Measurements from ENCODE around the gene ATG10.
"Not testable (repeated sequence)": the region's sequence is repeated elsewhere in the genome, so short reads cannot be mapped to it uniquely, and the experiment has no call there.

ATG10 gene

DNA sequence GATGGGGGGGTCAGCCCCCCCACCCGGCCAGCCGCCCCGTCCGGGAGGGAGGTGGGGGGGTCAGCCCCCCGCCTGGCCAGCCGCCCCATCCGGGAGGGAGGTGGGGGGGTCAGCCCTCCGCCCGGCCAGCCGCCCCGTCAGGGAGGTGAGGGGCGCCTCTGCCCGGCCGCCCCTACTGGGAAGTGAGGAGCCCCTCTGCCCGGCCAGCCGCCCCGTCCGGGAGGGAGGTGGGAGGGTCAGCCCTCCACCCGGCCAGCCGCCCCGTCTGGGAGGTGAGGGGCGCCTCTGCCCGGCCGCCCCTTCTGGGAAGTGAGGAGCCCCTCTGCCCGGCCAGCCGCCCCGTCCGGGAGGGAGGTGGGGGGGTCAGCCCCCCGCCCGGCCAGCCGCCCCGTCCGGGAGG, 168.0 kb downstream of the ATG10 start:
- not testable (repeated sequence) for DNase-seq

DNA sequence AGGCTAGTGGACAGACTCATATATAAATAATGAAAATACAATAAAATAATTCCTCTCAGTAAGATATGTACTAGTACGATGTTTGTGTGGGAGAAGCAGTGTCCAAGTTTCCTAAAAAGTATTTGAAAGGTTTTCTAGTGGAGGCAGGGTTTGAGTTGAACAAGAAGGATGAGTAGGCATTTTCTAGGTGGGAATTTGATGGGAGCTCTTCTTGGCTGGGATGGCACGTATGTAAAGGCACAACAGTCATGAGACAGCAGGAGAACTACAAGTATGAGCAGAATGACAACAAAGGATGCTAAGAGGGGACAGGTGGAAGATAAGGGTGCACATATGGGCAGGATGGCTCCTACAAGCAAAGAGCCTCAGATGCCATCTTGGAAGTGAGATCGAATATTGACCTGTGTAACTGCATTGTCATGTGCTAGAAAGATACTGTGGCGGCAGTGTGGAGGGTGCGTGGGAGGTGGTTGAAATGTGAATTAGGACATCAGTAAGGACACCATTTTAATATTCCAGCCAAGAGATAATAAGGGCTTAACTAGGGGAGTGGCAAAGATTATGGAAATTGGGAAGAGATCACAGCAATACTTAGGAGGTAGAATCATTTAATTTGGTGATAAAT, 170.5 kb downstream of the ATG10 start:
- DNase-seq = no peak

DNA sequence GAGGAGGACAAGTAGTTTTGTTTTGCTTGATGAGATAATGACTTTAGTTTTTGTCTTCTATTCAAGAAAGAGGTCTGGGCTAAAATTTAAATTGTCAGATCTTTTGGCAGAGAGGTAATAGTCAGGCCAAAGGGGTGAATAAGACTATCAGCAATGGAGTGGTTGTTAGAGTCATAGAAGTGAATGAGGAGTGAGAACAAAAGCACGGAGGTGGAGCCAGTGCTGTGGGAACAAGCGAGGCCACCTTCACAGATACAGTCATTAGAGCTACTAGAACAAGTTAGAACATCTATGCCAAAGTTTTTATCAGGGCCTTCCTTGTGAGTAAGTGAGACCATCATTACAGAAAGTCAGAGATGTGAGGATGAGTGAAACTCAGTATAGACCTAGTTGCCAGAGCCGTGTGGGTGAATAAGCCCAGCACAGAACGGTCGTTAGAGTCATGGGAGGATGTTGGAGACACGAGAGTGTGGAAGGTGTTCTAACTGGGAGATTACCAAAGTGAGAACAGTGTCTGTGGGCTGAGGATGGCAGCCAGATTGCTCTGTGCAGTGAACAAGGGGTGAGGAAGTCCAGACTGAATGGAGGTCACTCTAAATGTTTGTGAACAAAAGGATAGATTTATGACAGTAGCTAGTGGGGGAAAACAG, 171.2 kb downstream of the ATG10 start:
- DNase-seq = no peak

DNA sequence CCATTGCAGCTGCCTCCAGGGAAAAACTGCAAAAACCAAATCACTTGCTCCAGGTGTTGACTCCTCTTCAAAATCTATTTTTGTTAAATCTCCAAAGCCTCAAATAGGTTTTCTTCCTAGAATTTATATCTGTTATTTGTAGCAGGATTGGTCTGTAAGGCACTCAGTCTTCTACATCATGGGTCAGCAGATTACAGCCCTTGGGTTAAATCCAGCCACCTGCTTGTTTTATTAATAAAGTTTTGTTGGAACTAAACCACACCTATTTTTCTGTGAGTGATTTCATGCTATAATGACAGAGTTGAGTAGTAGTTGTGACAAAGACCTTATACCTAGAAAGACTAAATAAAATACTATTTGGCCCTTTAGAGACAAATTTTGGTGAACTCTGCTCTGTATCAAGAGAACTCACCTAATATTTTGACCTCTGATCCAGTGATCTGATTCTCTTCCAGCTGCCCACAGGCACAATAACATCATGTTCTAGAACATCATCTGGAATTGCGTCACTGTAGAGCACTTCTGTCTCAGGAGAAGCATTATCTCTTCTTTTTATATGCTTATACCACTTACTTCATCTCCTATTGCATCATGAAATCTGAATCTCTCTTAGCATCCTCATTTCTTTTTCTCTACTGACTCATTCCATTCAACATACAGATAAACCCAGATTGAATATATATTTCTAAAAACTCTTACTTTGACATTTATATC, 176.2 kb downstream of the ATG10 start:
- no peak for DNase-seq

DNA sequence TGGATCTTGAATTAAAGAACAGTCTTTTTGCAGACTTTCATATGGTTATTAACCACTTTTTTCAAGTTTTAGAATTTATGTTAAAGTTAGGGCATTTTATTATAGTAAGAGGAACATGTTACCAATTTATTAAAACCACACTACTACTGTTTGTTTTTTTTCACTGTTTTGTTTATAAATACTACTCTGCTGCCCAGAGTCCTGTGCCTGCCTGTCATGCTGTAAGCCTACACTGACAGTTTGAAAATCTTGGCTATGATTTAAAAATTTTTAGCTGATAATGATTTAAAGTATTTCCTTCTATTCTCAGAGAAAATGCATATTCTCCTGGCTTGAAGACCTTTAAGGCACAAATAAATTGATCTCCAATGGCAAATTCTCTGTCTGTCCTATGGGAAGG, 177.6 kb downstream of the ATG10 start:
- DNase-seq = no peak

DNA sequence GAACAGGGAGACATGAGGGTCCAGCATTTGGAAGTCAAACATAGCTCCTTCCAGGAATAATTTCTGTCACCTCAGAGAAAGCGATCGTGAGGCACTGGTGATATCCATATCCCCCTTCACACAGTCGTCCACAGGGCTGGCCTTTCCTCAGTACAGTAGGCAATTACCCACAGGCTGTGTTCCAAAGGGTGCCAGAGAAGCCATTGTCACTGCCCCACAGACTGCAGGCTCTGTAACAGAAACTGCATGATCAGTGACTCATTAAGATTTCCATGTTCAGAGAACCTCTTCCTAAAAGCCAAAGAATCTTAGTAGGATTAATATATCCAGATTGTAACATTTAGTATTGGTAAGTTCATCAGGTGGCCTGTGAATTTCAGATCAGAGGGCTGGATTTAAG, 178.7 kb downstream of the ATG10 start:
- DNase-seq = no peak

DNA sequence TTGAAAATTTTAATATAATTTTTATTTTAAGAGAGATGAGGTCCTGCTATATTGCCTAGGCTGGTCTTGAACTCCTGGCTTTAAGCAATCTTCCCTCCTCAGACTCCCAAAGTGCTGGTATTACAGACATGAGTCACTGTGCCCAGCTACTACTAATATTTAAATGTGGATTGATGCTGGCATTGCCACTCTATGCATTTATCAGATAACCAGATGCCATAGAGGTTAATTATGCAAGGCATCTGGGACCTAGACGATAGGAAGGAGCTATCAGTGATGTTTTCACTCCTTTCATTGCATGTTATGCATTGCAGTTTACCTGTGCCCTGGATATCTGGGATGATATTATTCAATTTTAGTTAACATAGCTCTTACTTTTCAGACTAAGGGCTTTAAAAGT, 179.4 kb downstream of the ATG10 start:
- no peak for DNase-seq

DNA sequence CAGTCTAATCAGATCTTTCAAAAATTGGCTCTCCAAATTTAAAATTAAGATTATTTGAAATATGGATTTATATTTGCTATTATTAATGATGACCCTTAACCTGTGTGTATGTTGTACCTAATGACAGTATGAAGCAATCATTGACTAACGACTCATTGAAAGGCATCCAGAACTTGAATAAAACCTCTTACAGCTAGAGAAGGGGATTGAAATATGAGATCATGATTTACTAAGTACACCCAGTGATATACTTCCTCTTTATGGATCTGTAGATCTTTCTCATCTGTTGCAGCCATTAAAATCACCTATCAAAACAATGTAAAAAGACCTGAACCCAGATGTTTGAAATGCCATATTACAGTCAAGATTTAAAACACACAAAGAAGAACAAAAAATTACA, 179.8 kb downstream of the ATG10 start:
- DNase-seq = no peak

DNA sequence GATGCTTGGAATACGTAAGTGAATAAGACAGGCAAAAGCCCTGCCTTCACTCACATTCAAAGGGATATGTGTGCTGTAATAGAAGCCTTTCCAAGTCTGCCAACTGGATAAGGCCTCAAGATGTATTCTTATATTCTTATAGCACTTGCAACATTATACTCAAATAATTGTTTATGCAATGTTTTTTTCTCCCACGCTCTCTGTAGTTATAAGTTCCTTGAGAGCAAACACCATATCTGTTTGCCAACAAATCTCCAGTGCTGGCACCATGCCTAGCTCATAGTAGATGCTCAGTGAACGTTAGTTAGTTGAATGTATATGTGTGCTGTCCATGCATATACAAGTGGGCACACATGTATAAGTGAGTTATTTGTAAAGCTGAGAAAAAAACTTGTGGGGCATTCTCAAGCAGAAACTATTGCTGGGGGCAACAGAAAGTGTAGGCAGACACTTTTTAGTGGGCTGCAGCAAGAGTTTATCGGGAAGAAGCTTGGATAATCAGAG, 181.2 kb downstream of the ATG10 start:
- no peak for DNase-seq

DNA sequence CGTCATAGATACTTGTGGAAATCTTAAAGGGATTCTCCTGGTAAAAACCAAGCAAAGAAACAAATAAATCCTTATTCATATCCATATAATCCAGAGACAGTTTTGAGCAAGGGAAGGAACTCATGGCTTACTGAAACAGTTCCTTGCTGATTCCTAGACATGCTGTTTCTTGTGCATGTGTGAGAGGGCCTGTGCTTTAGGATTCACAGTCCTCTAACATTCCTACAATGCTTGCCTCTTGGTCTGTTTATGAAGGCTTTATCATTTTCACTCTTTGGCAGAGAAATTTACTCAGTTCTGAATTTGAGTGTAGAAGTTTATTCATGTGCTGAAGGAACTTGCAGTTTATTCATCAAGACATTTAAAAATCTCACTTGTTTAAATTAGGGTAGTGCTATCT, 183.0 kb downstream of the ATG10 start:
- no peak for DNase-seq

DNA sequence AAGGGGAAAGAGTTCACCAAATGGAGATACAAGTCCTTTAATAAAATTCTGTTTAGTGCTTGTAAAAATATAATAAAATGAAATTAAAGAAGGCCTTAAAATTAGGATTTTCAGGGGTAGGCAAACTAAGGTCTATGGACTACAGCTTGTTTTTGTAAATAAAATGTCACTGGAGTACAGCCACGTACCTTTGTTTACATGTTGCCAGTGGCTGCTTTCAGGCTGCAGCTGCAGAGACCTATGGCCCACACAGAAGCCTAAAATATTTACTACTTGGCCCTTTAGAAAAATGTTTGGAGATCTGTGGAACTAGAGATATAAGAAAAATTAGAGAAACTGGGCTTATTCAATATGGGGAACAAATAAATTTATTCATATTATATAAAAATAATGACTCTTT, 183.5 kb downstream of the ATG10 start:
- DNase-seq = no peak

DNA sequence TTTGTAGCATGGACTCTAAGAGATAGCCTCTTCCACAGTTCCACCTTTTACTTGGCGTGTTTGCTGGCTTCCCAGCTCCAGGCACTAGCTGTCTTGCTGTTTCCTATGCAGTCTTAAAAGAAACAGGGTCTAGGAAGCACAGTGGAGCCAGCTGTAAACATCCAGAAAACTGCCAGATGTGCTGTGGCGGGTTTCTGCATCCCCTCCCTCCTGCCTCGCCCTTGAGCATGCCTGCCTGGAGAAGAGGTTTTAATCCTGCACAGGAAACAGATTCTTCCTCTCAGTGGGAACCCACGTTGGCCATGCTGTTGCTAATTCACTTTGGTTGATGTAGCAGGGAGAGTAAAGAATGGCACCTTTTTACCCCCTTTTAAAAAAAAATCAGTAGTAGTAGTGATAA, 185.1 kb downstream of the ATG10 start:
- DNase-seq = no peak

DNA sequence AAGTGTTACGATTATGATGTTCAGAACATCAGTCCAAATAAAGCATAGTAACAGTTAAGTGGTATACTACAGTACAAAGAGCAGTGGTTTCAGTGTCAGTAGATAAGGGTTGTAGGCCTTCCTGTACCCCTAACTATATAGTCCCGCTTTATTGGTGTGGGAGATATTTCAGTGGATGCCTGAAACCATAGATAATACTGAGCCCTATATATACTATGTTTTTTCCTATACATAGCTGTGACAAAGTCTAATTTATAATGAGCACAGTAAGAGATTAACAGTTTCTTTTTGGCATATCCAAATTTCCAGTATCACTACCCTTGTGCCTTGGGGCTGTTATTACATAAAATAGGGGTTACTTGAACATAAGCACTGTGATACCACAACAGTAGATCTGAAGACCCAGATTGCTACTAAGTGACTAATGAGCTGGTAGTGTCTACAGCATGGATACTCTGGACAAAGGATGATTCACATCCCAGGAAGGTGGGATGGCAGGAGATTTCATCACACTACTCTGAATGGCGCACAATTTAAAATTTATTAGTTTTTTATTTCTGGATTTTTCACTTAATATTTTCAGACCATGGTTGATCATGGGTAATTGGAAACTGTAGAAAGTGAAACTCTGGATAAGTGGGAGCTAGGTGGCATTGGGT, 187.1 kb downstream of the ATG10 start:
- no peak for DNase-seq

DNA sequence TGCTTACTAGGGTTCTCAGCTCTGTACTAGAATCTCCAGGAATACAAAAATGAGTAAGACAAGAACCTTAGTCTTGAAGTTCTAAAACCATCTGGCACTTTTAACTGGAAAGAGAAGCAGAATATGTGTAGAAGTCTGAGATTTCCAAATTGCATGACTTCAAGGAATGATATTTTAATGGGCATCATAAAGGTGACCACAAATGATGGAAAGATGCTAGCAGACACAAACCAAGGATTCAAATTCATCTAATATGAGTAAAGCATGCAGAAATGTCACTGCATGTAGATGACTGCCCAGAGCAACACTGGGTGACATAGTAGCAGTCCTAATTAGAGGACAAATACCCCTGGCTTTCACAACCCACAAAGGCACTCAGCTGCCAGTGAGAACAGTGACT, 189.1 kb downstream of the ATG10 start:
- no peak for DNase-seq

DNA sequence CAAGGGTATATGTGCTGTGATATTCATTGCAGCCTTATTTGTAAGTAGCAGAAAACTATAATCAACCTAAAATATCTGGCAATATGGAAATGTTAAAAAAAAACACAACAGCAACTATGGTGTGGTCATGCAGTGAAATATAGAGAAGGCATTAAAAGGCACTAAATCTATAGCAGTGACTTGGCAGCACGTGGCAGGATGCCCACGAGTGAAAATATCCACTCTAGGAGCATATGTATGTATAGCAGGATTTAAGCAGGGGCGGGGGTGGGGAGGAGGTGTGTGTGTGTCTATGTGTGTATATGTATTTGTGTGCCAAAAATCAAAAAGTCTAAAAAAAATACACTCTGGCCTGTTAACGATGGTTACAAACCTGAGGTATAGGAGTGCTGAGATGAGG, 190.8 kb downstream of the ATG10 start:
- DNase-seq = no peak

DNA sequence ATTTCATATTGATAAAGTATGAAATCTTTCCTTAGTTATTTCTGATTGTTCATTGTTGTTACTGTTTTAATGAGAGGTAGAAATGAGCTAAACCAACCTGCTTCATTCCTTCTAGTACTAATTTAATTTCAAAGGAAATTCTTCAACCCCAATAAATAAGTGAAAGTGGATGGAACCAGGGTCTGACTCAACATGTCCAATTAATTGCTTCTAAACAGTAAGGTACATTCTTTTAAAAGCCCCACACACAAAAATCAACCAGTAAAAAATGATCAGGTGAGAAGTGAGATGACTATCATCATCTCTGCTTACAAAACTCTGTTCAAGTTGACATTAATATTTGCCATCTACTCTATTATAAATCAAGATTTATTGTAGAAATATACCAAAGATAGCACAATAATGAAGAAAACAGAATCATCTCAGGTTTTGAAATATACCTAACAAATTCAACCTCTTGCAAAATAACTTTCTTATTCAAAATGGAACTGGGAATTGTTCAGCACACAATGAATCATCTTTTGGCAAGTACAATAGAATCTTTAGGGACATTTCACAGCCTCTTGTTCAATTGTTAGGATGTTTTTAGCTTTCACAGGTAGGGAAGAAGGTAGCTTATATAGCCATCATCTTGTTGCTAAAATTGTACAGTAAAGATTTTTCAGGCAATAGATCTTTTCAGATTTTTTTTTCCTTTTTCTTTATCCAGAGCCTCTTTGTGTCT, 191.8 kb downstream of the ATG10 start:
- no peak for DNase-seq

DNA sequence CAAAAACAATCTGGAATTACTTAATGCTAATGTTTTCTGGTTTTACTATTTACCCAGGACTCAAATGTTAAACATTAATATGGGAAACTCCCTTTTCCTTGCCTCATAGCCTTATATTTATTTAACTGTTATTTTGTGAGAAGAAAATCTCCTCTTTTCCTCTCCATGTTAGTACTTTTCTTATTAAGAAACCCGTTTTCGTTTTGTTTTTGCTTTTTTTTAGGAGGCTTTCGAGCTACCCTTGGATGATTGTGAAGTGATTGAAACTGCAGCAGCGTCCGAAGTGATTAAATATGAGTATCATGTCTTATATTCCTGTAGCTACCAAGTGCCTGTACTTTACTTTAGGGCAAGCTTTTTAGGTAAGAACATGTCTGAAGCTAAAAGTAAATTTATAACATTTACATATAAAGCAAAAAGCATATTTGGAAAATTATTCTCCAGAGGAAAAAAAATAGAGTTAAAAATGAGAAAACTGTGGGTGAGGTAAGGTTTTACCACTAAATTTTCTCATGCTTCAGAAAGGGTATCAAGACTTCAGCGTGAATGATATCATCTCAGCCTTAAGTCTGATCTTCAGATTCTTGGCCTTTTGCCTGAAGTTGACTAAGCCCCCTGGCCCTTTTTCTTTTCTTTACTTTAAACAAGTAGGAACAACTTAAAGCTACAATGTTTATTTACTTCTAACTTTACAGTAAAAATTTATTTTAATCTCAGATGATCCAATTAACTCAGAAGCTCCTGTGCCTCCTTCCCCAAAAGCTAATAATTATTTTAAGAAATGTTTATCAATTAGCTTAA, 192.6 kb downstream of the ATG10 start:
- DNase-seq = no peak

DNA sequence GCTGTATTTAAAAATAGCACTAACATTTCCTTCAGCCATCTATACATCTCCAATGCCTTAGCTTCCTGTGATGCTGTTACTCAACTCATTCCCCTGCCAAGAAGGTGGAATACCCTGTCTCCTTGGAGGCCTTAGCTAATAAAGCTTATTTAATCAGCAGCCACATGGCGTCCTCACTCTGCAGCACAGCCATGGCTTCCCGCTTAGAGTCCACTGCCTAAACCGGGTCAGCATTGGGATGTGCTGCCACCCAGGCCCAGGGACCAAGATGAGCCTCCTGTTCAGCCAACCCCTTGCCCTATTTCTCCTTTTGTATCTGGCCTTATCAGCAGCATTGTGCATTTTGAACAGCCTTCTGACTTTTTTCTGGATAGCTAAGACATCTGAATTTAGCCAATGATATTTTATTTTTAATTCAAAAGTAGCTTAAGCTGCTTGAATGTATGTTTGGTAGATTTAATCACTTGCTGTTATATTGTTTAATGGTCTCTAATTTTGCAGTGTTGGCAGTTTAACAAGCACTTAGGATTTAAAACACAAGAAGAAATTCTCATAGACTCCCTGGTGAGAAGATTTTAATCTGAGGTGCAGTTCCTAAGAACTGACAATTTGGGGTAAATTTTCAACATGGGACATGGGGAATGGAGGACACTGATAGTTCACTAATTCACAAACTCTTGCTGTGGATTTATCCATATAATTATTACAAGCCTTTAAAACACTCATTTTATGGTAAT, 193.3 kb downstream of the ATG10 start:
- DNase-seq = no peak

DNA sequence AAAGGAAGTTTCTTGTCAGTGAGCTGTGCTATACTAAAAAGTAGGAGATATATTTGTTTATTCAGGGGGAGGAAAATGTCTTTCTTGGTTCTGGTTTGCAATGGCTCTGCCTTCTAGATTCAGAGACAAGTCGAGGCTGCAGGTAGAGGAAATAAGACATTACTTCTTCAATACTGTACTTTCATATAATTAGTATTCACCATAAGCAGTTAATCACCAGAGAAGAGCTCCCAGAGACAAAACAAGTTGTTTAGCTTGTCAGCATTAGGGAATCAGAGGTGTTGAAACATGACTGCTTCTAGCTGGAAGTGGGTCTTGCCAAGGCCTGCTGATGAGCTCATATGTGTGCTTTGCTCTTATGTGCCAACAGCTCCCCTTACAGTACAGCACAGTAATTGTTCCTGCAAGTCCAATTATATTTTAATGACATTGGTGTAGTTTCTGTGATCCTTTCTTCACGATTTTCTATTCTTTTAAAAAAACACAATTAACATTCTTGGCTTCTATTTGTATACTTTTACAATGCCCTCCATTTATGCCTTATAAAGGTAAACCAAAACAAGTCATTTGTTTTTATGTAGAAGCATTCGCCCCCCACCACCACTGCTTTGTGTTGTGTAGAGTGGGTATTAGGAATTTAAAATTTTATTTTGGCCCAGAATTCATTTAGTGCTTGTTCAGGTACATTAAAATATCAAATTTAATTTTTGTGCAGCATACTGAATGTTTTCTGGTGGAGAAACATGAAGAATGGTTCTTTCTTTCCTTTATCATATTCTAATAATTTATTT, 194.1 kb downstream of the ATG10 start:
- peak; percentile 88 for DNase-seq

DNA sequence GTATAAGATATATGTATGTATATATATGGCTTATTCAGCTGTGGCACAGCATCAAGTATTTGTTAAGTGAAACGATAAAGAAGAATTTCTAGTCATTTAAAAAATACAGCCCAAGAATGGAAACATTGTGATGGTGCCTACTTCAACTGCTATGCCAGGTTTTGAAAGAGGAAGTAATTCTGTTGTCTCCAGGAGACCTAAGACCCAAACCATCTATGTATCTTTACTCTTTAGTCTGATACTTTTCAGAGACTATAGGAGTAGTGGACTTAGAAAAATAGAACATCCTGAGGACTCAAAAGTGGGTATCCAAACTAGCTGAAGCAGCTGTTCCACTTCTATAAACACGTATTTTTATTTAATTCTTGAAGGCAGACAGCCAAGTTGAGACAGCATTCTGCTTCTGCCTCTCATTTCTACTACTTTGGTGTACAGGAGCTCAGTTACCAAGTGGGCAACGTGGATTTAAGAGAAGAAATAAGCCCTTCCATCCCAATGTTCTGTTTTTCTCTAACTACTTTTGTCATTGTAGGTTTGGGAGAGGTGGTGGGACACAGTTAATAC, 195.6 kb downstream of the ATG10 start:
- peak; percentile 31 for DNase-seq
